ENCODE results near the gene FMNL2.
A peak's percentile ranks its signal among the peaks of the same experiment; 100 is the strongest.

Gene FMNL2

GRCh38 chr2:152336854-152337510 is 2.0 kb downstream of the FMNL2 start:
- peak overlapping the region; percentile 95 for H3K27ac ChIP-seq
- POLR2A ChIA-PET (ENCODE audit: low non-redundant PET), result interaction anchor here (0.7 kb wide), 1 partner anchor 292 kb away, joined by 3 read pairs; no protein-coding TSS in a partner anchor
- DNase-seq (ENCODE audit: low spot score), result peak; percentile 17
- TF ChIP-seq CTCF (conservative IDR thresholded peaks at IDR 0.05; ENCODE audit: low read depth), result no peak
- CTCF ChIA-PET, result interaction anchor here (0.6 to 1.0 kb wide), 4 partner anchors 113 to 270 kb away, joined by 3 to 4 read pairs (median 3); no protein-coding TSS in a partner anchor

DNA sequence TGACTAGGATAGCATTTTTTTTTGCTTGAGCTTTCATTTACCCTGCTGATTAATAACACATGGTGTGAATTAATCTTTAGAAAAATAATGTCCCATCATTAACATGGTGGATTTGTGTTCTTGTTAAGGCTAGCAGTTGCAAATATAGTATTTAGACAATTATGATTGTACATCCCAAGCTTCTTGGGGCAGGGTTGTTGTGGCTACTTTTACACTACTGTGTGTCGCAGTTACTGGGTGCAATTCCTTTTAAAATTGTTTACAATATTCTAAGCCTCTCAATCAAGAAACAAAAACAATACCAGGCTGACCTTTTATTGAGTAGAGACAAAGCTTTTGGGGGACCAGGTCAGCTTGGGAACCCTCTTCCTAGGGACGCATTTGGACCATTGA is 2.5 kb downstream of the FMNL2 start:
- DNase-seq (ENCODE audit: low spot score), result no peak
- TF ChIP-seq CTCF (conservative IDR thresholded peaks at IDR 0.05; ENCODE audit: low read depth), result no peak
- ChIA-PET POLR2A (ENCODE audit: low non-redundant PET) (interaction anchor here (0.7 kb wide), 1 partner anchor 291 kb away, joined by 3 read pairs; no protein-coding TSS in a partner anchor), CTCF (no interaction called here)
- H3K27ac ChIP-seq, result peak overlapping the region; percentile 95

- ChIA-PET CTCF (interaction anchor here (0.6 kb wide), 1 partner anchor 196 kb away, joined by 3 read pairs; no protein-coding TSS in a partner anchor), POLR2A (ENCODE audit: low non-redundant PET) (no interaction called here)
- no peak for TF ChIP-seq CTCF (conservative IDR thresholded peaks at IDR 0.05; ENCODE audit: low read depth)
- H3K27ac ChIP-seq, result no peak overlapping the region
- no peak for DNase-seq (ENCODE audit: low spot score)
Observed at GRCh38 chr2:152339556-152340286, 4.7 kb downstream of the FMNL2 start.

DNA sequence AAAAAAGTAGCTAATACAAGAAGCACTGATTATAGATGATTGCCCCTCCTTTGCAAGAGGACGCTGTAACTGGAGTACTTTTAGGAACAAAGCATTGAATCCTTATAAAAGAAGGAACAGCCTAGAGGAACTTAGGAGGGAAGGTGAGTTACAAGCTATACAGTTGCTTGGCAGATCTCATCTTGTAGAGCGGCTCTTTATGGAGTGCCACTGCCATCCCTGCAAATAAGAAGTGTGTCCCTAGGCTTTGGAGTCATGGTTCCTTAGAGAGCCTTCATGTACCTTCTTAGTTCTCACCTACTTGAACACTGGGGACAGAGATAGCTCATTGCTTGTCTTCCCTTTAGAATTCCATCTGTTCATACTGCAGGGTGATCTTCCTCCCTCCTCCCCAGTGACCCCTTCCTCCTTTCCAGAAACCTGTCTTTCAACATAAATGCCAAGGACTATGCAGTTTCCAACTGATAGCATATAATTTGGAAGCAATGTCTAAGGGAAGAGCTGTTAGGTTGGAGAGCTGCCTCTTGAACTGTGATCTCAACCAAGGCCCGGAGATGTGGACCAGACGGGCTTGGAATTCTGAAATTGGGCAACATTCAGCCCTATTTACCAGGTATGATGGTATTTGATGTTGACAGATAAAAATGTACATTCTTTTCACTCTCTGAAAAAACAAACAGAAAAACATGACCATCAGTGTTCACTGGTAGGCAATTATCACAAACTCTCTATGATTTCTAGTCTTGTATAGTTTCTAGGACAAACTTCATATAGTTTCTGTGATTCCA is 7.5 kb downstream of the FMNL2 start:
- TF ChIP-seq CTCF (conservative IDR thresholded peaks at IDR 0.05; ENCODE audit: low read depth), result no peak
- POLR2A ChIA-PET (ENCODE audit: low non-redundant PET), result no interaction called here
- DNase-seq (ENCODE audit: low spot score), result no peak
- CTCF ChIA-PET, result no interaction called here
- no peak overlapping the region for H3K27ac ChIP-seq

DNA sequence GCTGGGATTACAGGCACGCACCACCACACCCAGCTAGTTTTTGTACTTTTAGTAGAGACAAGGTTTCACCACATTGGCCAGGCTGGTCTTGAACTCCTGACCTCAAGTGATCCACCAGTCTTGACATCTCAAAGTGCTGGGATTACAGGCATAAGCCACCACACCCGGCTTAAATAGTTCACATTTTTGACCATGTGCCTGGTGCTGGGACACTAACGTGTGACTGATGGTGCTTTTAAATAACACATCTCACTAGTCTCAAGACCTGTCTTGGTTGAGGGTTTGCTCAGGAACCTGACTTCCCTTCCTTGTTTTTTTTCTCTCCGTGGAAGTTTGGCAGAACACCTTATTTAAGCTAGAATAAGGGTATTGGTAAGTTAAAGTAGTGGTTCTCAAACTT is 8.5 kb downstream of the FMNL2 start:
- TF ChIP-seq CTCF (conservative IDR thresholded peaks at IDR 0.05; ENCODE audit: low read depth), result no peak
- DNase-seq (ENCODE audit: low spot score), result no peak
- H3K27ac ChIP-seq, result no peak overlapping the region
- ChIA-PET CTCF (no interaction called here), POLR2A (ENCODE audit: low non-redundant PET) (no interaction called here)

DNA sequence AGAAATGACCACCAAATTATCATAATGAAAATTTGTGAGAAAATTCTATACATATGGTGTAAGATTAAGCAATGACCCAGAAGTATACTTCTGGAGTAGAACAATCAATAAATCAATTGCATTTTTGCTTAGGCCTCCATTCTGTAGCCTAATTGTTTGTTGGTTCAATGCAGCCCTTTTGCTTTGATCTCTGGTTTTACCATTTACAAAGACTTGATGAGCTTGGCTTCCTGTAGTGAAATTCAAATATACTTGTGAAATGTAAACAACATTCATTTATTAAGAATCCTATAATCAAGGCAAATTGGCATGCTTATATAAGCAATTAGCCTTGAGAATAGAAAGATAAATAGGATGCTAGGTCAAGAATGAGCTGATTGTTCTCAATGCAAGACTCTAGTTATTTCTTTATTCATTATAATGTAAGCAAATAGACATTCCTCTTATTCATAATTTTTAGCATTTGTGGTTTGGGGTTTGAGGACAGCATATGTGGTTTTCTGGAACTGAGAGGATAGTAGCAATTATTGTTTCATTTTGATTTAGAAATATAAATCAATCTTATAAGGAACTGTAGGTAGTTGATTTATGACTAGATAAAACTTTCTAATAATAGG is 9.7 kb downstream of the FMNL2 start:
- DNase-seq (ENCODE audit: low spot score), result no peak
- H3K27ac ChIP-seq, result no peak overlapping the region
- no peak for TF ChIP-seq CTCF (conservative IDR thresholded peaks at IDR 0.05; ENCODE audit: low read depth)
- ChIA-PET POLR2A (ENCODE audit: low non-redundant PET) (no interaction called here), CTCF (no interaction called here)
